ENCODE measurements around the gene NDUFB2. TPM values are rescaled to one million over a fixed set of nuclear protein-coding genes. Genes with fewer than 3 reads are reported as not detected.
A peak's percentile ranks its signal among the peaks of the same experiment; 100 is the strongest.

NDUFB2 gene
- total RNA-seq: 100 to 1,000 TPM; 161 to 201 TPM

- H3K4me1 Mint-ChIP-seq: peaks cover 31% of the 10 kb centered on the region
- no peaks in the 10 kb centered on the region for H3K27me3 Mint-ChIP-seq
- no peaks in the 10 kb centered on the region for H3K9me3 Mint-ChIP-seq
- peaks cover 16% of the 10 kb centered on the region for H3K36me3 Mint-ChIP-seq (ENCODE audit: low read depth)
- H3K27ac Mint-ChIP-seq: peak within 1 kb of the TSS; percentile 98
- H3K4me3 Mint-ChIP-seq: peak within 1 kb of the TSS; percentile 94
- ChIA-PET POLR2A (no interaction called here), CTCF (interaction anchor here (0.9 kb wide), 2 partner anchors 21 to 315 kb away, joined by 3 to 5 read pairs; no protein-coding TSS in a partner anchor)
- DNase-seq: peak; percentile 78
These were observed at the start of gene NDUFB2 for GRCh38 chr7:140696680-140697446. Gene NDUFB2 (plus strand): TSS chr7:140696708. CDS start chr7:140696745, 37 bp downstream.

- CTCF ChIA-PET: interaction anchor here (0.7 kb wide), 1 partner anchor 136 kb away, joined by 3 read pairs; no protein-coding TSS in a partner anchor
- peaks cover 32% of the 10 kb centered on the region for H3K27me3 Mint-ChIP-seq
- H3K4me3 Mint-ChIP-seq: no peak overlapping the region
- POLR2A ChIA-PET: no interaction called here
- H3K27ac Mint-ChIP-seq: no peak overlapping the region
- H3K4me1 Mint-ChIP-seq: peaks cover 4% of the 10 kb centered on the region
- H3K9me3 Mint-ChIP-seq: no peaks in the 10 kb centered on the region
- no peaks in the 10 kb centered on the region for H3K36me3 Mint-ChIP-seq (ENCODE audit: low read depth)
- DNase-seq: peak; percentile 26
These were observed 49.4 kb upstream of the NDUFB2 start for GRCh38 chr7:140646931-140647647.

- ChIA-PET POLR2A (no interaction called here), CTCF (interaction anchor here (0.5 to 1.1 kb wide), 3 partner anchors 11 to 244 kb away, joined by 3 read pairs; no protein-coding TSS in a partner anchor)
- no peak for DNase-seq
- Mint-ChIP-seq H3K4me3 (no peak overlapping the region), H3K9me3 (no peaks in the 10 kb centered on the region), H3K36me3 (ENCODE audit: low read depth) (no peaks in the 10 kb centered on the region), H3K4me1 (peaks cover 6% of the 10 kb centered on the region), H3K27me3 (peaks cover 17% of the 10 kb centered on the region), H3K27ac (no peak overlapping the region)
These were observed 46.8 kb upstream of the NDUFB2 start for GRCh38 chr7:140649556-140650205.

GRCh38 chr7:140650367-140650766 lies 46.1 kb upstream of the NDUFB2 start:
- H3K4me1 Mint-ChIP-seq: peaks cover 7% of the 10 kb centered on the region
- CTCF ChIA-PET: interaction anchor here (1.1 kb wide), 1 partner anchor 10 kb away, joined by 3 read pairs; no protein-coding TSS in a partner anchor
- H3K27ac Mint-ChIP-seq: no peak overlapping the region
- no peaks in the 10 kb centered on the region for H3K36me3 Mint-ChIP-seq (ENCODE audit: low read depth)
- no peak for DNase-seq
- H3K27me3 Mint-ChIP-seq: peaks cover 17% of the 10 kb centered on the region
- H3K9me3 Mint-ChIP-seq: no peaks in the 10 kb centered on the region
- POLR2A ChIA-PET: no interaction called here
- H3K4me3 Mint-ChIP-seq: no peak overlapping the region

- ChIA-PET CTCF (interaction anchor here (0.6 to 1.5 kb wide), 8 partner anchors 9 to 189 kb away, joined by 3 to 5 read pairs (median 3); partner anchors contain the start of gene ADCK2), POLR2A (no interaction called here)
- Mint-ChIP-seq H3K27ac (no peak overlapping the region), H3K27me3 (peaks cover 10% of the 10 kb centered on the region), H3K4me3 (no peak overlapping the region), H3K36me3 (ENCODE audit: low read depth) (no peaks in the 10 kb centered on the region), H3K4me1 (peaks cover 20% of the 10 kb centered on the region), H3K9me3 (no peaks in the 10 kb centered on the region)
- DNase-seq: peak; percentile 45
These were observed 43.0 kb upstream of the NDUFB2 start for GRCh38 chr7:140653319-140654108.

- Mint-ChIP-seq H3K36me3 (ENCODE audit: low read depth) (no peaks in the 10 kb centered on the region), H3K9me3 (no peaks in the 10 kb centered on the region), H3K27me3 (peaks cover 10% of the 10 kb centered on the region), H3K4me1 (peaks cover 20% of the 10 kb centered on the region), H3K27ac (no peak overlapping the region), H3K4me3 (no peak overlapping the region)
- DNase-seq: no peak
- ChIA-PET CTCF (interaction anchor here (0.6 to 1.5 kb wide), 7 partner anchors 10 to 190 kb away, joined by 3 to 5 read pairs (median 3); no protein-coding TSS in a partner anchor), POLR2A (no interaction called here)
These were observed 42.5 kb upstream of the NDUFB2 start for GRCh38 chr7:140654109-140654387.

- POLR2A ChIA-PET: no interaction called here
- H3K36me3 Mint-ChIP-seq (ENCODE audit: low read depth): no peaks in the 10 kb centered on the region
- no peak for DNase-seq
- H3K9me3 Mint-ChIP-seq: no peaks in the 10 kb centered on the region
- peaks cover 10% of the 10 kb centered on the region for H3K27me3 Mint-ChIP-seq
- CTCF ChIA-PET: no interaction called here
- H3K27ac Mint-ChIP-seq: peak overlapping the region; percentile 64
- H3K4me3 Mint-ChIP-seq: no peak overlapping the region
- peaks cover 20% of the 10 kb centered on the region for H3K4me1 Mint-ChIP-seq
These were observed 41.8 kb upstream of the NDUFB2 start for GRCh38 chr7:140654661-140655060.

- Mint-ChIP-seq H3K36me3 (ENCODE audit: low read depth) (no peaks in the 10 kb centered on the region), H3K27me3 (peaks cover 14% of the 10 kb centered on the region), H3K4me3 (no peak overlapping the region), H3K9me3 (no peaks in the 10 kb centered on the region), H3K4me1 (peaks cover 20% of the 10 kb centered on the region), H3K27ac (peak overlapping the region; percentile 90)
- POLR2A ChIA-PET: no interaction called here
- no peak for DNase-seq
- CTCF ChIA-PET: interaction anchor here (0.6 to 1.8 kb wide), 2 partner anchors 11 to 27 kb away, joined by 3 to 4 read pairs; no protein-coding TSS in a partner anchor
These were observed 40.7 kb upstream of the NDUFB2 start for GRCh38 chr7:140655511-140656408.

- Mint-ChIP-seq H3K4me3 (peak overlapping the region; percentile 63), H3K36me3 (ENCODE audit: low read depth) (no peaks in the 10 kb centered on the region), H3K9me3 (no peaks in the 10 kb centered on the region), H3K4me1 (peaks cover 20% of the 10 kb centered on the region), H3K27me3 (peaks cover 12% of the 10 kb centered on the region), H3K27ac (peak overlapping the region; percentile 90)
- peak; percentile 59 for DNase-seq
- CTCF ChIA-PET: interaction anchor here (0.6 to 1.8 kb wide), 2 partner anchors 12 to 26 kb away, joined by 3 to 4 read pairs; no protein-coding TSS in a partner anchor
- POLR2A ChIA-PET: no interaction called here
These were observed 39.7 kb upstream of the NDUFB2 start for GRCh38 chr7:140656548-140657515.

- H3K27me3 Mint-ChIP-seq: peaks cover 12% of the 10 kb centered on the region
- peaks cover 20% of the 10 kb centered on the region for H3K4me1 Mint-ChIP-seq
- no peaks in the 10 kb centered on the region for H3K36me3 Mint-ChIP-seq (ENCODE audit: low read depth)
- ChIA-PET CTCF (no interaction called here), POLR2A (no interaction called here)
- no peaks in the 10 kb centered on the region for H3K9me3 Mint-ChIP-seq
- no peak overlapping the region for H3K27ac Mint-ChIP-seq
- no peak overlapping the region for H3K4me3 Mint-ChIP-seq
- no peak for DNase-seq
These were observed 38.6 kb upstream of the NDUFB2 start for GRCh38 chr7:140657891-140658290.

GRCh38 chr7:140659856-140660255 lies 36.7 kb upstream of the NDUFB2 start:
- H3K9me3 Mint-ChIP-seq: no peaks in the 10 kb centered on the region
- ChIA-PET POLR2A (no interaction called here), CTCF (interaction anchor here (0.6 to 1.6 kb wide), 6 partner anchors 9 to 172 kb away, joined by 3 to 5 read pairs (median 4); no protein-coding TSS in a partner anchor)
- H3K36me3 Mint-ChIP-seq (ENCODE audit: low read depth): no peaks in the 10 kb centered on the region
- H3K27me3 Mint-ChIP-seq: peaks cover 19% of the 10 kb centered on the region
- H3K4me1 Mint-ChIP-seq: peaks cover 18% of the 10 kb centered on the region
- no peak overlapping the region for H3K4me3 Mint-ChIP-seq
- no peak overlapping the region for H3K27ac Mint-ChIP-seq
- DNase-seq: no peak
